ENCODE data around the gene FEN1.

DNA sequence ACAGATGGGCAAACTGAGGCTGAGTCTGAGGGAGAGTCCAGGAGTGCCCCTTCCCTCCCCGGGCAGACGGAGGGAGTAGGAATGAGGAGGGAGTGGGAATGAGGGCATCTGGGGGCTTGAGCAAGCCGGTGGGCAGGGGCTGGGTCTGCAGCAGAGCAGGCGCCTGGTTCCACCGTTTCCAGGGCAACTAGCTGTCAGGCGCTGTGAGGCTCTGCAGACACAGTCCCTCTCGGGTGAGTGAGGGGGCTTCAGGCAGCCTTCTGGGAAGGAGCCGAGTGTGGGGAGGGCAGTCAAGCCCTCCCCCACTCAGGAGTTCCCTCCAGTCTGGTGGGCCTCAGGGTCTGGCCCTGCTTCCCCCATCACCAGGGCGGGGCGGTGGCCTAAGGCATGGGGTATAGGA is 19.4 kb upstream of the FEN1 start:
- TF ChIP-seq, protein P1, sequence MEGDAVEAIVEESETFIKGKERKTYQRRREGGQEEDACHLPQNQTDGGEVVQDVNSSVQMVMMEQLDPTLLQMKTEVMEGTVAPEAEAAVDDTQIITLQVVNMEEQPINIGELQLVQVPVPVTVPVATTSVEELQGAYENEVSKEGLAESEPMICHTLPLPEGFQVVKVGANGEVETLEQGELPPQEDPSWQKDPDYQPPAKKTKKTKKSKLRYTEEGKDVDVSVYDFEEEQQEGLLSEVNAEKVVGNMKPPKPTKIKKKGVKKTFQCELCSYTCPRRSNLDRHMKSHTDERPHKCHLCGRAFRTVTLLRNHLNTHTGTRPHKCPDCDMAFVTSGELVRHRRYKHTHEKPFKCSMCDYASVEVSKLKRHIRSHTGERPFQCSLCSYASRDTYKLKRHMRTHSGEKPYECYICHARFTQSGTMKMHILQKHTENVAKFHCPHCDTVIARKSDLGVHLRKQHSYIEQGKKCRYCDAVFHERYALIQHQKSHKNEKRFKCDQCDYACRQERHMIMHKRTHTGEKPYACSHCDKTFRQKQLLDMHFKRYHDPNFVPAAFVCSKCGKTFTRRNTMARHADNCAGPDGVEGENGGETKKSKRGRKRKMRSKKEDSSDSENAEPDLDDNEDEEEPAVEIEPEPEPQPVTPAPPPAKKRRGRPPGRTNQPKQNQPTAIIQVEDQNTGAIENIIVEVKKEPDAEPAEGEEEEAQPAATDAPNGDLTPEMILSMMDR (IDR thresholded peaks at IDR 0.05) = no peak
- no peak for TF ChIP-seq EP300 (IDR thresholded peaks at IDR 0.05)
